Testis (tissue), 2 donors: Measurements from ENCODE around the gene PRKCA.

Source experiments
- CTCF ChIP-seq, 3 experiments: fragments of 450-650 bp in 2 of 3; fragments of 200-600 bp in 1 of 3; sonication (generic) in 1 of 3; IDR thresholded peaks; one replicate each; pipeline ENCODE4 v1.5.1; 2016 to 2019; ENCODE audit warnings: antibody characterized with exemption in 3 of 3, mild to moderate bottlenecking in 2 of 3, moderate library complexity in 1 of 3
- POLR2A ChIP-seq: fragments of 450-650 bp; IDR thresholded peaks from one replicate; pipeline ENCODE4 v1.6.1; 2017; ENCODE audit warnings: antibody characterized with exemption, mild to moderate bottlenecking, moderate library complexity

DNA sequence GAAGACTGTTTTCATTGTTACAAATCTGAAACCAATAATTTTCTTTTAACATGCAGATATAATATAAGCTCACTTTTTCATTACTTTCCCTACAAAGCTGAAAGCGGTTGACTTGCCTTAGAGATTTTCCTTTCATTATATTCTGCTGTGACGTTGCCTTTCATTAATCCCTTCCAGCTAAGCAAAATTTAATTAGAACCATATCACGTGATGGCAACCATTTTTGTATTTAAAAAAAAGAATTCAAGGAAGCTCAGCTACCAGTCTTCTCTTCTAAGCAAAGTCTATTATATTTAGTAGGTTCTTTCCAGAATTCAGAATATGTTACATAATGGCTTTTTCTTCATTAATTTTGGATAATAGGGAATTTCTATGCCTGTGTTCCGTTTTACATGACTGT lies 186.5 kb downstream of the PRKCA start:
- TF ChIP-seq POLR2A = no peak
- no peak for TF ChIP-seq CTCF (IDR thresholded peaks at IDR 0.05)
